ENCODE measurements around the gene BUB1B. TPM values are rescaled to one million over a fixed set of nuclear protein-coding genes. Genes with fewer than 3 reads are reported as not detected.

Gene BUB1B
- total RNA-seq, 6 donors from 2014 or later: 0.79 to 12.1 (median 2.7) TPM; not detected in 1

DNA sequence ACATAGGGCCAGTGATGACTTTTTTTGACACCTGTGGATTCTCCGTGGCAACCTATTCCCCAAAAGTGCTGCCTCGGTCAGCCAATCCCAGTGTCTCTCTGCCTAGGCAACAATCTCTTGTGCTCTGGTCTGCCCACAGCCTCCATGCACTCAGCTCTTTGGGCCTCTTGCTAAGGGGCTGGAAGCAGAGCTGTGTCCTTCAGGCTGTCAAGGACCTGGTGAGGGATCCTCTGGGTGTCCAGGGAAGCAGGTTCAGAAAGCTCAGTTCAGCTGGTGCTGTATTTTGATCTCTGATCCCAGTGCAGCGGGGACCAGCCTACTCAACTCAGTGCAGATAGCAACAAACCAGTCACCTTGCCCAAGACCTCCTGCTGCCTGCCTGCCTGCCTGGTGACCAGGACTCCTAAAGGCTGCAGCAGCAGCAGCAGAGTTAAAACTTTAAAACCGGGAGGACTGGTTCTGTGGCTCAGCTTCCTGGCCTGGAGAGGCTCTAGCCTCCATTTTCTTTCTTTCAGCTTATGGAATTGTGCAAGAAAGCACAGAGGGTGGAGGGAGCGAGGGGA, 84.2 kb downstream of the BUB1B start:
- Histone ChIP-seq H3K27me3 (no peaks in the 10 kb centered on the region), H3K4me3 (no peak overlapping the region), H3K4me1 (peaks cover 0 to 11% (median 5%) of the 10 kb centered on the region in 4 donors), H3K27ac (peak overlapping the region in 2 of 4 donors; percentile 17 to 43), H3K36me3 (no peaks in the 10 kb centered on the region), H3K9me3 (no peaks in the 10 kb centered on the region)
- 67 to 83% methylated on average over 4 to 5 of the region's 5 CpGs for WGBS, 2 donors
- DNase-seq (peak in 1 of 2 donors; percentile 74), ATAC-seq (ENCODE audit: low FRiP score in 2 of 2) (peak in 1 of 2 donors; percentile 70)
- TF ChIP-seq, protein P1, sequence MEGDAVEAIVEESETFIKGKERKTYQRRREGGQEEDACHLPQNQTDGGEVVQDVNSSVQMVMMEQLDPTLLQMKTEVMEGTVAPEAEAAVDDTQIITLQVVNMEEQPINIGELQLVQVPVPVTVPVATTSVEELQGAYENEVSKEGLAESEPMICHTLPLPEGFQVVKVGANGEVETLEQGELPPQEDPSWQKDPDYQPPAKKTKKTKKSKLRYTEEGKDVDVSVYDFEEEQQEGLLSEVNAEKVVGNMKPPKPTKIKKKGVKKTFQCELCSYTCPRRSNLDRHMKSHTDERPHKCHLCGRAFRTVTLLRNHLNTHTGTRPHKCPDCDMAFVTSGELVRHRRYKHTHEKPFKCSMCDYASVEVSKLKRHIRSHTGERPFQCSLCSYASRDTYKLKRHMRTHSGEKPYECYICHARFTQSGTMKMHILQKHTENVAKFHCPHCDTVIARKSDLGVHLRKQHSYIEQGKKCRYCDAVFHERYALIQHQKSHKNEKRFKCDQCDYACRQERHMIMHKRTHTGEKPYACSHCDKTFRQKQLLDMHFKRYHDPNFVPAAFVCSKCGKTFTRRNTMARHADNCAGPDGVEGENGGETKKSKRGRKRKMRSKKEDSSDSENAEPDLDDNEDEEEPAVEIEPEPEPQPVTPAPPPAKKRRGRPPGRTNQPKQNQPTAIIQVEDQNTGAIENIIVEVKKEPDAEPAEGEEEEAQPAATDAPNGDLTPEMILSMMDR (IDR thresholded peaks at IDR 0.05): no peak
- TF ChIP-seq POLR2A (IDR thresholded peaks at IDR 0.05) (no peak), EP300 (IDR thresholded peaks at IDR 0.05) (no peak), POLR2AphosphoS5 (IDR thresholded peaks at IDR 0.05) (no peak)

DNA sequence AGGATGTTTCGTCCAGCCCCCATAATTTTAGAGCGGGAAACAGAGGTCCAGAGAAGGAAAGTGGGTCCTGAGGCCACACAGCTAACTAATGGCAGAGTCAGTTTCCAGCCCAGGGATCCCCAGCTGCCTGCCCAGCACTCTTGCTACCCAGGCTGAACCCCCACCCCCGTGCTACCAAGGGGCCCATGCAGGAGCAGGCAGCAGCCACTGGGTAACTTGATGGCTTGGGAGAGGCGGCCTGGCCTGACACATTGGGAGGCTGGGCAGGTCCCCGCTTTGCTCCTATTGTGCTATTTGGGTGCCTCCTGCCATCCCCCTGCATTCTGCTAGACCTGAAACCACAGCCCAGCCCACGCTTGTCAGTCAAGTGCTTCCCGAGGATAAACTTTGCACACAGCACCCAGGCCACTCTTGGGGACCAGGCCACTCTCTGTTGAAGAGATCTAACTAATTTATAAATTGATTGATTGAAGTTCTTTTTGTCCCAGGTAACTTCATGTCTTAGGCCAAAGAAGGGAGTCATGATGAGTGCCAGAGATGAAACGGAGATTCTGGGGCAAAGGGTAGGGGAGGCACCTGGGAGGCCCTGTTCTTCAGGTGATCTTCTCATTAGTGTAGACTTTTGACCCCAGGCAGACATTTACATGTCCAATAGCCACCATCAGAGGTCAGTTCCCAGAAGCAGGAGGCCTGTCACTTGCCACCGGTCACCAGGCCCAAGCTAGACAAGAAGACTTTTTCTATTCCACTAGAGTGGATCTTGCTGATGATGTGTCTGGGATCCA, 85.0 kb downstream of the BUB1B start:
- 78 to 91% methylated on average over 6 to 9 of the region's 9 CpGs for WGBS, 2 donors
- TF ChIP-seq, protein P1 (IDR thresholded peaks at IDR 0.05): no peak
- TF ChIP-seq EP300 (IDR thresholded peaks at IDR 0.05) (no peak), POLR2A (IDR thresholded peaks at IDR 0.05) (no peak), POLR2AphosphoS5 (IDR thresholded peaks at IDR 0.05) (no peak)
- DNase-seq (peak in 1 of 2 donors; percentile 13), ATAC-seq (ENCODE audit: low FRiP score in 2 of 2) (no peak)
- peaks cover 0 to 11% (median 5%) of the 10 kb centered on the region in 4 donors for H3K4me1 ChIP-seq
- no peaks in the 10 kb centered on the region for H3K27me3 ChIP-seq
- H3K36me3 ChIP-seq: no peaks in the 10 kb centered on the region
- H3K9me3 ChIP-seq: no peaks in the 10 kb centered on the region
- peak overlapping the region in 2 of 4 donors; percentile 17 to 43 for H3K27ac ChIP-seq
- H3K4me3 ChIP-seq: no peak overlapping the region

DNA sequence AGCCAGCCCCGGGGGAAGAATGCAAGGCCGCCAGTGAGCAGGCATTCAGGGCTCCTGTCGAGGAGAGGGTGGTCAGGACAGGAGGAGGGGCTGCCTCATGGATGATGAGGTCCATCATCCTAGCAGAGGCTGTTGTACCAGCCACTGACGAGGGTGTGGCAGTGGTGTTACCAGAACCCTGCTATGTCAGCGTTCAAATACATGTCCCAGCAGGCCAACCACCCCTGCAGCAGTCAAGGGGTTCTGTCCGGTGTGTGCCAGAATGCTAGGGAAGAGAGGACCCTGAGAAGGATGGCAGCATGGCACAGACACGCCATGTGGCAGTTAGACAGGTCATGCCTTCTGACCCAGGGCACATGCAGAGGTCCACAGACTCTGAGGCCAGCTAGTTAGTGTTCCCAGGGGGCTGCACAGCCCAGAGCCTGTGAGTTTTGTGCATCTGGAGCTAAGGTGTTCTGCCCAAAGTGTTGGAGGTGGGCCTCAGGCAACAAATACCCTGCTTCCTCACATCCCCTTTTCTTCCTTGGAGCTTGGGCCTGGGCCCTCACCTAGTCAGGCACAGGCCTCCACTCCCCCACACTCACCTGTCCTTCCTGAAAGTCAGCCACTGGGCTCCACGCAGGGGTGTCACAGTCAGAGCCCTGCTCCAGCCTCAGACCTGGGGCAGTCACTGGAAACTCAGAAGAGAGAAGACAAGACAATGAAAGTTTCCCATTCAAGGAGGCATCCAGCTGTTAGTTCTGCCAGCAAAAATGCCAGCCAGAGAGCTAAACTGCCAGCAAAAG, 85.8 kb downstream of the BUB1B start:
- peak in 1 of 2 donors; percentile 6 for DNase-seq
- Histone ChIP-seq H3K4me3 (no peak overlapping the region), H3K4me1 (peaks cover 0 to 11% (median 5%) of the 10 kb centered on the region in 4 donors), H3K27me3 (no peaks in the 10 kb centered on the region), H3K27ac (no peak overlapping the region), H3K36me3 (no peaks in the 10 kb centered on the region), H3K9me3 (no peaks in the 10 kb centered on the region)
- WGBS, 2 donors: 90 to 93% methylated on average over 5 to 8 of the region's 8 CpGs
- TF ChIP-seq EP300 (IDR thresholded peaks at IDR 0.05): no peak
- TF ChIP-seq POLR2A (IDR thresholded peaks at IDR 0.05): no peak
- TF ChIP-seq POLR2AphosphoS5 (IDR thresholded peaks at IDR 0.05): no peak
- TF ChIP-seq, protein P1 (IDR thresholded peaks at IDR 0.05): no peak
- ATAC-seq (ENCODE audit: low FRiP score in 2 of 2): no peak

DNA sequence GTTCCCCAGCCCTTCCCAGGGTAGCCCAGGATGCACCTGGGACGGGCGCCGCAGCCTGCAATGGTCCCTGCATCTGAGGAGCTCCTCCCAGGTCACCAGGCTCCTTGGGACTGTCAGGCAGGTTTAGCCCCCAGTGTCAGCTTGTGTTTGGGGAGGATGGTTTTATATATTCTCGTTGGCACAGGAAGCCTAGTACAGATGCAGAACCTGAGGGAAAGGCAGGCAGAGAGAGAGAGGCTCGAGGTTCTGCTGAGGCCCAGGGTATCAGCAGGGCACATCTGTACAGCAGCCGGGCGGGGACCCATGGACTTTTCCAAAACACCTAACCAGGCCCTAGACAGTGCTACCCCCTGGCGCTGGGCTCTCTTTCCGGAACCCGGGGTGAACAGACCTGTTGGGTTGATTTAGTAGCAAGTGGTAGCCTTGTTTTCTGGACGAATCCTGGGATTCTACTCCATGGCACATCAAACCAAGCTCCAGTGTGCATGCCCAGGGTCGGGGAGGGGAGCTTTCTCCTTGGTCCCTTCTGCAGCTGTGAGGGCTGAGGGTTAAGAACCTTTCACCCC, 86.6 kb downstream of the BUB1B start:
- Histone ChIP-seq H3K36me3 (no peaks in the 10 kb centered on the region), H3K27me3 (peaks cover 0 to 4% (median 0%) of the 10 kb centered on the region in 4 donors), H3K9me3 (no peaks in the 10 kb centered on the region), H3K27ac (no peak overlapping the region), H3K4me1 (peaks cover 4 to 17% (median 10%) of the 10 kb centered on the region in 4 donors), H3K4me3 (no peak overlapping the region)
- peak in 1 of 2 donors; percentile 16 for DNase-seq
- 82 to 87% methylated on average over 12 of the region's 12 CpGs for WGBS, 2 donors
- ATAC-seq (ENCODE audit: low FRiP score in 2 of 2): no peak
- TF ChIP-seq POLR2A (IDR thresholded peaks at IDR 0.05) (no peak), EP300 (IDR thresholded peaks at IDR 0.05) (no peak), POLR2AphosphoS5 (IDR thresholded peaks at IDR 0.05) (no peak)
- TF ChIP-seq, protein P1 (IDR thresholded peaks at IDR 0.05): no peak
